ENCODE results near the gene KIF3B.
A peak's percentile ranks its signal among the peaks of the same experiment; 100 is the strongest.

DNA sequence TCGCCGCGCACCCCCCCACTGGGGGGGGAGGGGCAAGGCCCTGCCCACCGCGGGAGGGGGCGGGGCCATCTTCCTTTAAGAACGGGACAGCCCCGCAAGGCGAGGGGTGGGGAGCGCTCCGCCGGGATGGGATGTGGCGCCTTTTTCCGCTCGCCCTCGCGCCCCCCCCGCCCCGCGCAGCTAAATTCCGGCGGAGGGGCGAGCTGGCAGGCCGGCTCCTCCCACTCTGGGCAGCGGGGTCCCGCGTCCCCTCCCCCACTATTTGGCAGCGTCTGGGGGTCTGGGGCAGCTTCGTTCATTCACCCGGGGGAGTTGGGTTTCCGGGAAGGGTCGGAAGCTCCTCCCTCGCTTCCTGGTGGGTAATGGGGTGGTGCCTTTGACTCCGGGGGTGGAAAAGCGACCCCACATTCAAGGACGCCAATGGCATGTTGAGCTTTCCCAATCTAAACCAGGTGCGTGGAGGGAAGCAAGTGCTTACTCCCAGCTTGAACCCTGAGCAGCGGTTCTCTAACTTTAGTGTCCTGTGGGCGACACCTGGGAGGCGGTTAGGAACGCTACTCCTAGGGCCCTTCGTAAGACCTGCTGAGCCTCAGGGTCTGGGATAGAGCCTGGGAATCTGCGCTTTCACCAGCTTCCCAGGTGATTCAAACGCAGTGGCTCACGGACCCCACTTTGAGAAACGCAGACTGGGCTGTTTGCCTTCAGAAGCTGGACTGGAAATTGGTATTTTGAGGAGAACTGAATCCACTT is 81.6 kb downstream of the KIF3B start:
- TF ChIP-seq POLR2A (IDR thresholded peaks at IDR 0.05): peak in 2 of 4 donors; percentile 29 to 36
- TF ChIP-seq, protein P1, sequence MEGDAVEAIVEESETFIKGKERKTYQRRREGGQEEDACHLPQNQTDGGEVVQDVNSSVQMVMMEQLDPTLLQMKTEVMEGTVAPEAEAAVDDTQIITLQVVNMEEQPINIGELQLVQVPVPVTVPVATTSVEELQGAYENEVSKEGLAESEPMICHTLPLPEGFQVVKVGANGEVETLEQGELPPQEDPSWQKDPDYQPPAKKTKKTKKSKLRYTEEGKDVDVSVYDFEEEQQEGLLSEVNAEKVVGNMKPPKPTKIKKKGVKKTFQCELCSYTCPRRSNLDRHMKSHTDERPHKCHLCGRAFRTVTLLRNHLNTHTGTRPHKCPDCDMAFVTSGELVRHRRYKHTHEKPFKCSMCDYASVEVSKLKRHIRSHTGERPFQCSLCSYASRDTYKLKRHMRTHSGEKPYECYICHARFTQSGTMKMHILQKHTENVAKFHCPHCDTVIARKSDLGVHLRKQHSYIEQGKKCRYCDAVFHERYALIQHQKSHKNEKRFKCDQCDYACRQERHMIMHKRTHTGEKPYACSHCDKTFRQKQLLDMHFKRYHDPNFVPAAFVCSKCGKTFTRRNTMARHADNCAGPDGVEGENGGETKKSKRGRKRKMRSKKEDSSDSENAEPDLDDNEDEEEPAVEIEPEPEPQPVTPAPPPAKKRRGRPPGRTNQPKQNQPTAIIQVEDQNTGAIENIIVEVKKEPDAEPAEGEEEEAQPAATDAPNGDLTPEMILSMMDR (IDR thresholded peaks at IDR 0.05): no peak
